Transverse colon (tissue), 4 donors: Measurements from ENCODE around the gene KRT80.

Experiments
- EP300 ChIP-seq: sonication (generic); formaldehyde crosslinking; IDR thresholded peaks from one replicate; pipeline ENCODE4 v1.6.1; 2017; ENCODE audit warnings: antibody characterized with exemption, low read depth
- POLR2A ChIP-seq: fragments of 450-650 bp; IDR thresholded peaks from one replicate; pipeline ENCODE4 v1.6.1; 2016; ENCODE audit warnings: antibody characterized with exemption, mild to moderate bottlenecking, moderate library complexity
- POLR2AphosphoS5 ChIP-seq, 3 donors: sonication (generic); formaldehyde crosslinking; IDR thresholded peaks; one replicate each; pipeline ENCODE4 v1.6.1; 2016; ENCODE audit warnings: antibody characterized with exemption in 3 of 3
- TF ChIP-seq, protein P1 (sequence below), 5 experiments: fragments of 200-600 bp in 3 of 5; fragments of 450-650 bp in 2 of 5; sonication (generic) in 3 of 5; IDR thresholded peaks; 1 replicate in 2 of 5; 2 replicates in 3 of 5; pipeline ENCODE4 v1.5.1; 2016 to 2017; ENCODE audit warnings: antibody characterized with exemption in 5 of 5, inconsistent platforms in 3 of 5, mild to moderate bottlenecking in 2 of 5, moderate library complexity in 1 of 5

DNA sequence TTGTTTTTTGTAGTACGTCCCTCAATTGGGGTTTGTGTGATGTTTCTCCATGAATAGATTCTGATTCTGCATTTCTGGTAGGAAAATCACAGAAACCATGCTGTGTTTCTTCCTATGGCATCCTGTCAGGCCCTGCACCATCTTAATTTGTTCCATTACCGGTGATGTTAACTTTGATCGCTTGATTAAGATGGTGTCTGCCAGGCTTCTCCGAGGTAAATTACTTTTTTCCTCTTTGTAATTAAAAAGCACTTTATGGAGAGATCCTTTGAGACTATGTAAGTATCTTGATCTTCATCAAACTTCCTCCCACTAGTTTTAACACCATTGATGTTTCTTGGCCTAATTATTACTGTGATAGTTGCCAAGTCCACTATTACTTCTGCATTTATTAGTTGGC lies 26.2 kb upstream of the KRT80 start:
- TF ChIP-seq, protein P1, sequence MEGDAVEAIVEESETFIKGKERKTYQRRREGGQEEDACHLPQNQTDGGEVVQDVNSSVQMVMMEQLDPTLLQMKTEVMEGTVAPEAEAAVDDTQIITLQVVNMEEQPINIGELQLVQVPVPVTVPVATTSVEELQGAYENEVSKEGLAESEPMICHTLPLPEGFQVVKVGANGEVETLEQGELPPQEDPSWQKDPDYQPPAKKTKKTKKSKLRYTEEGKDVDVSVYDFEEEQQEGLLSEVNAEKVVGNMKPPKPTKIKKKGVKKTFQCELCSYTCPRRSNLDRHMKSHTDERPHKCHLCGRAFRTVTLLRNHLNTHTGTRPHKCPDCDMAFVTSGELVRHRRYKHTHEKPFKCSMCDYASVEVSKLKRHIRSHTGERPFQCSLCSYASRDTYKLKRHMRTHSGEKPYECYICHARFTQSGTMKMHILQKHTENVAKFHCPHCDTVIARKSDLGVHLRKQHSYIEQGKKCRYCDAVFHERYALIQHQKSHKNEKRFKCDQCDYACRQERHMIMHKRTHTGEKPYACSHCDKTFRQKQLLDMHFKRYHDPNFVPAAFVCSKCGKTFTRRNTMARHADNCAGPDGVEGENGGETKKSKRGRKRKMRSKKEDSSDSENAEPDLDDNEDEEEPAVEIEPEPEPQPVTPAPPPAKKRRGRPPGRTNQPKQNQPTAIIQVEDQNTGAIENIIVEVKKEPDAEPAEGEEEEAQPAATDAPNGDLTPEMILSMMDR (IDR thresholded peaks at IDR 0.05): no peak
- TF ChIP-seq POLR2A: no peak
- no peak for TF ChIP-seq POLR2AphosphoS5 (IDR thresholded peaks at IDR 0.05)
- TF ChIP-seq EP300: no peak
